Hepatocyte (in vitro differentiated cells): ENCODE measurements around the gene PPARA. TPM values are rescaled to one million over a fixed set of nuclear protein-coding genes. Genes with fewer than 3 reads are reported as not detected.

Experiments
- DNase-seq: peaks from one replicate; pipeline ENCODE4 v3.0.0-alpha.2; 2016; ENCODE audit warnings: low spot score
- H2AFZ ChIP-seq: fragments of 200-600 bp; sonication (generic); 2 replicates; pipeline ENCODE4 v1.6.0; 2016; ENCODE audit warnings: antibody characterized with exemption, mild to moderate bottlenecking
- H3K27ac ChIP-seq: fragments of 200-600 bp; sonication (generic); 2 replicates; pipeline ENCODE4 v1.5.1; 2016; ENCODE audit warnings: mild to moderate bottlenecking
- H3K27me3 ChIP-seq: fragments of 200-600 bp; sonication (generic); 2 replicates; pipeline ENCODE4 v1.6.1; 2016
- H3K36me3 ChIP-seq: fragments of 200-600 bp; sonication (generic); replicated peaks from 2 replicates; pipeline ENCODE4 v1.5.1; 2016; ENCODE audit warnings: low read depth; ENCODE audit not compliant: insufficient read depth
- H3K4me1 ChIP-seq: fragments of 200-600 bp; sonication (generic); 2 replicates; pipeline ENCODE4 v1.5.1; 2016; ENCODE audit warnings: mild to moderate bottlenecking, moderate library complexity; ENCODE audit not compliant: insufficient read depth
- H3K4me2 ChIP-seq: fragments of 200-600 bp; sonication (generic); 2 replicates; pipeline ENCODE4 v1.6.0; 2016
- H3K4me3 ChIP-seq: fragments of 200-600 bp; sonication (generic); 2 replicates; pipeline ENCODE4 v1.5.1; 2016; ENCODE audit warnings: mild to moderate bottlenecking
- H3K79me2 ChIP-seq: fragments of 200-600 bp; sonication (generic); 2 replicates; pipeline ENCODE4 v1.6.0; 2017; ENCODE audit warnings: mild to moderate bottlenecking
- H3K9me2 ChIP-seq: fragments of 200-600 bp; sonication (generic); replicated peaks from 2 replicates; pipeline ENCODE4 v1.6.0; 2017; ENCODE audit warnings: mild to moderate bottlenecking; ENCODE audit not compliant: insufficient read depth
- H3K9me3 ChIP-seq: fragments of 200-600 bp; sonication (generic); 2 replicates; pipeline ENCODE4 v1.5.1; 2016; ENCODE audit warnings: low read depth, mild to moderate bottlenecking
- H4K20me1 ChIP-seq: fragments of 200-600 bp; sonication (generic); 2 replicates; pipeline ENCODE4 v1.6.0; 2016; ENCODE audit warnings: mild to moderate bottlenecking; ENCODE audit not compliant: insufficient read depth, poor library complexity, severe bottlenecking
- CTCF ChIP-seq: fragments of 200-600 bp; sonication (generic); IDR thresholded peaks from 2 replicates; pipeline ENCODE4 v1.5.1; 2016; ENCODE audit warnings: antibody characterized with exemption, mild to moderate bottlenecking; ENCODE audit not compliant: poor library complexity
- EZH2 ChIP-seq: fragments of 200-600 bp; sonication (generic); IDR thresholded peaks from 2 replicates; pipeline ENCODE4 v1.6.1; 2016; ENCODE audit warnings: antibody characterized with exemption, mild to moderate bottlenecking, borderline replicate concordance
- EZH2phosphoT487 ChIP-seq: fragments of 200-600 bp; sonication (generic); IDR thresholded peaks from one replicate; pipeline ENCODE4 v1.6.1; 2018; ENCODE audit warnings: antibody characterized with exemption, mild to moderate bottlenecking, low read depth, moderate library complexity; ENCODE audit not compliant: unreplicated experiment, severe bottlenecking
- WGBS: methylation state at CpG from one replicate; pipeline ENCODE4 v1.1.6; 2016; ENCODE audit warnings: low lambda C conversion rate; ENCODE audit errors: missing lambda C conversion rate; 5-methylcytosine and 5-hydroxymethylcytosine counted together
- polyA plus RNA-seq: library from polyadenylated mRNA; unstranded; fragments of >200 nt; fragmentation: Nextera tagmentation; extraction: Ambion mirVana; gene quantifications from 2 replicates; pipeline ENCODE4 v1.2.1, GENCODE V29; 2016
- total RNA-seq: library from RNA; depleted of rRNA; stranded (reverse); fragments of >200 nt; gene quantifications from 2 replicates; pipeline ENCODE4 v1.2.3, GENCODE V29; 2014

Gene PPARA
- total and polyA plus RNA-seq, 2 experiments from 2014 or later, result 13.7 to 31.0 TPM

GRCh38 chr22:46288846-46289243 is 138.5 kb downstream of the PPARA start:
- no peaks in the 10 kb centered on the region for H3K4me1 ChIP-seq
- TF ChIP-seq EZH2, result no peak
- TF ChIP-seq EZH2phosphoT487, result no peak
- TF ChIP-seq CTCF, result no peak
- no peaks in the 10 kb centered on the region for H4K20me1 ChIP-seq
- no peaks in the 10 kb centered on the region for H3K9me3 ChIP-seq
- no peak overlapping the region for H3K27ac ChIP-seq
- no peaks in the 10 kb centered on the region for H3K36me3 ChIP-seq
- H3K27me3 ChIP-seq, result no peaks in the 10 kb centered on the region
- no peak overlapping the region for H3K4me3 ChIP-seq
- H3K4me2 ChIP-seq, result no peak overlapping the region
- H3K9me2 ChIP-seq, result no peaks in the 10 kb centered on the region
- H3K79me2 ChIP-seq, result no peaks in the 10 kb centered on the region
- no peak overlapping the region for H2AFZ ChIP-seq
- WGBS, result 96% methylated on average over 7 of the region's 7 CpGs
- no peak for DNase-seq

- H3K79me2 ChIP-seq, result no peaks in the 10 kb centered on the region
- DNase-seq, result no peak
- no peaks in the 10 kb centered on the region for H3K27me3 ChIP-seq
- no peaks in the 10 kb centered on the region for H4K20me1 ChIP-seq
- no peak overlapping the region for H2AFZ ChIP-seq
- no peaks in the 10 kb centered on the region for H3K9me3 ChIP-seq
- TF ChIP-seq EZH2phosphoT487, result no peak
- TF ChIP-seq EZH2, result no peak
- no peak for TF ChIP-seq CTCF
- H3K4me2 ChIP-seq, result no peak overlapping the region
- H3K4me3 ChIP-seq, result no peak overlapping the region
- H3K27ac ChIP-seq, result no peak overlapping the region
- H3K36me3 ChIP-seq, result no peaks in the 10 kb centered on the region
- no peaks in the 10 kb centered on the region for H3K4me1 ChIP-seq
- WGBS, result 96% methylated on average over 32 of the region's 33 CpGs
- no peaks in the 10 kb centered on the region for H3K9me2 ChIP-seq
These were observed 139.0 kb downstream of the PPARA start for GRCh38 chr22:46289244-46289891.

DNA sequence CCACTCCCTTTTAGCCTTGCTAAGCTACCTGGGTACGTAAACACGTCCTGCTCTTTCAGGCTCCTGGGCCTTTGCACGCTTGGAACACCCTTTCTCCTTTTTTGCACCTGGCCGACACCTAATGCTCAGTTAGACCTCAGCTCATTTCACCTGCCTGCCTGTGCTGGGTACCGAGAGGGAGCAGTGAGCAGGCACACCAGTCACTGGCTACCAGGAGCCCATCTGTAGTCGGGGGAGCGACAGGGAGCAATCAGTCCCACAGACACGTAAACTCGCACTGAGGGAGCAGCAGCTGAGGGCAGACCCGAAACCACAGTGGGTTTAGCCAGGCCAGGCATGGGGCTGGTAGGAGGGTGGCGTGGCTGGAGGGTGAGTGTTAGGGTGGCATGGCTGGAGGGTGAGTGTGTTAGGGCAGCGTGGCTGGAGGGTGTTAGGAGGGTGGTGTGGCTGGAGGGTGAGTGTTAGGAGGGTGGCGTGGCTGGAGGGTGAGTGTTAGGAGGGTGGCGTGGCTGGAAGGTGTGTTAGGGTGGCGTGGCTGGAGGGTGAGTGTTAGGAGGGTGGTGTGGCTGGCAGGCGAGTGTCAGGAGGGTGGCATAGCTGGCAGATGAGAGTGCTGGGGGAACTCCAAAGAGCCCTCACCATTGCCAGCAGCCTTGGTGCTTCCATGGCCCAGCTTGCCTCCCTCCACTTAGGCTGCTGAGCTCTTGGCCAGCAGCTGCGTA is 140.0 kb downstream of the PPARA start:
- no peaks in the 10 kb centered on the region for H3K9me2 ChIP-seq
- no peaks in the 10 kb centered on the region for H3K36me3 ChIP-seq
- no peak for DNase-seq
- H3K4me1 ChIP-seq, result no peaks in the 10 kb centered on the region
- no peak overlapping the region for H3K27ac ChIP-seq
- TF ChIP-seq CTCF (no peak), EZH2 (no peak), EZH2phosphoT487 (no peak)
- no peaks in the 10 kb centered on the region for H3K27me3 ChIP-seq
- no peaks in the 10 kb centered on the region for H3K79me2 ChIP-seq
- WGBS, result over 99% methylated on average over 15 of the region's 17 CpGs
- H3K9me3 ChIP-seq, result no peaks in the 10 kb centered on the region
- H3K4me3 ChIP-seq, result no peak overlapping the region
- H2AFZ ChIP-seq, result no peak overlapping the region
- H4K20me1 ChIP-seq, result no peaks in the 10 kb centered on the region
- H3K4me2 ChIP-seq, result no peak overlapping the region
